B cell (primary cell): ENCODE results near the gene NBAS.

Experiments used
- EZH2 ChIP-seq: IDR thresholded peaks from 2 replicates; pipeline ENCODE4 v1.6.1; 2012; ENCODE audit warnings: borderline replicate concordance, low read depth, mild to moderate bottlenecking, moderate library complexity, low read length; ENCODE audit not compliant: insufficient read depth, poor library complexity, severe bottlenecking
- TF ChIP-seq, protein P1 (sequence below): fragments of 200-600 bp; IDR thresholded peaks from one replicate; pipeline ENCODE4 v1.8.0; 2022; ENCODE audit warnings: antibody characterized with exemption, mild to moderate bottlenecking

DNA sequence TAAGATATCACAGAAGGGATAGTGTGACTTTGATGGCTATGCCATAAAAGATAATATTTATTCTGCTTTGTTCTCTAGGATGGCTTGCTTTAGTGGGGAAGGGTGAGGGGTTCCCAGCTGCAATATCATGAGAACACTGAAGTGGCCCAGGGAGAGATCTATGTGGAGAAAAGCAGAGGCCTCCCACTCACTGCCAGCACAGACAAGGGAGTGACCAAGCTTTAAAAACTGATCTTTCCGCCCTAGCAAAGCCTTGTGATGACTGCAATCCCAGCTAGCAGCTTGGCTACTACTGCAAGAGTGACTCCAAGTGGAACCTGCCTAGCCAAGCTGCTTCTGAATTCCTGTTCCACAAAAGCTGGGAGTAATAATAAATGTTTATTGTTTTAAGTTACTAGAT is 22.7 kb upstream of the NBAS start:
- TF ChIP-seq, protein P1, sequence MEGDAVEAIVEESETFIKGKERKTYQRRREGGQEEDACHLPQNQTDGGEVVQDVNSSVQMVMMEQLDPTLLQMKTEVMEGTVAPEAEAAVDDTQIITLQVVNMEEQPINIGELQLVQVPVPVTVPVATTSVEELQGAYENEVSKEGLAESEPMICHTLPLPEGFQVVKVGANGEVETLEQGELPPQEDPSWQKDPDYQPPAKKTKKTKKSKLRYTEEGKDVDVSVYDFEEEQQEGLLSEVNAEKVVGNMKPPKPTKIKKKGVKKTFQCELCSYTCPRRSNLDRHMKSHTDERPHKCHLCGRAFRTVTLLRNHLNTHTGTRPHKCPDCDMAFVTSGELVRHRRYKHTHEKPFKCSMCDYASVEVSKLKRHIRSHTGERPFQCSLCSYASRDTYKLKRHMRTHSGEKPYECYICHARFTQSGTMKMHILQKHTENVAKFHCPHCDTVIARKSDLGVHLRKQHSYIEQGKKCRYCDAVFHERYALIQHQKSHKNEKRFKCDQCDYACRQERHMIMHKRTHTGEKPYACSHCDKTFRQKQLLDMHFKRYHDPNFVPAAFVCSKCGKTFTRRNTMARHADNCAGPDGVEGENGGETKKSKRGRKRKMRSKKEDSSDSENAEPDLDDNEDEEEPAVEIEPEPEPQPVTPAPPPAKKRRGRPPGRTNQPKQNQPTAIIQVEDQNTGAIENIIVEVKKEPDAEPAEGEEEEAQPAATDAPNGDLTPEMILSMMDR, result no peak
- no peak for TF ChIP-seq EZH2
